Cortex of kidney (tissue), 1 donor: ENCODE results near the gene ZYX.
"Not testable (repeated sequence)": the region's sequence is repeated elsewhere in the genome, so short reads cannot be mapped to it uniquely, and the experiment has no call there.

ENCODE experiments used
- DNase-seq: peaks from one replicate; lab custom pipeline; 2025; lab: John Stamatoyannopoulos, UW

Gene ZYX

GRCh38 chr7:143397710-143398530, 16.8 kb downstream of the ZYX start:
- no peak for DNase-seq

- no peak for DNase-seq
These were observed 17.5 kb downstream of the ZYX start for GRCh38 chr7:143398616-143399015.

- DNase-seq: no peak
These were observed 18.0 kb downstream of the ZYX start for GRCh38 chr7:143399151-143399550.

GRCh38 chr7:143399642-143400041, 18.5 kb downstream of the ZYX start:
- no peak for DNase-seq

GRCh38 chr7:143401265-143401664, 20.1 kb downstream of the ZYX start:
- DNase-seq: no peak

- not testable (repeated sequence) for DNase-seq
These were observed 21.1 kb downstream of the ZYX start for GRCh38 chr7:143402233-143402632.

- DNase-seq: no peak
These were observed 24.2 kb downstream of the ZYX start for GRCh38 chr7:143405173-143406001.

- no peak for DNase-seq
These were observed 24.8 kb downstream of the ZYX start for GRCh38 chr7:143406002-143406357.

GRCh38 chr7:143407287-143408251, 26.4 kb downstream of the ZYX start:
- DNase-seq: no peak

GRCh38 chr7:143408252-143408685, 27.1 kb downstream of the ZYX start:
- DNase-seq: no peak

- no peak for DNase-seq
These were observed 27.8 kb downstream of the ZYX start, which contains the start of gene EPHA1 for GRCh38 chr7:143408686-143409561. Gene EPHA1, minus strand, starts transcription at chr7:143408856. Its CDS starts 51 bp downstream, at chr7:143408805.

GRCh38 chr7:143410521-143411004, 29.4 kb downstream of the ZYX start:
- no peak for DNase-seq

GRCh38 chr7:143411976-143412708, 31.0 kb downstream of the ZYX start:
- DNase-seq: no peak

- DNase-seq: no peak
These were observed 32.0 kb downstream of the ZYX start for GRCh38 chr7:143413123-143413522.

GRCh38 chr7:143415209-143415608, 34.1 kb downstream of the ZYX start:
- not testable (repeated sequence) for DNase-seq

- DNase-seq: no peak
These were observed 34.7 kb downstream of the ZYX start for GRCh38 chr7:143415742-143416397.

- no peak for DNase-seq
These were observed 35.5 kb downstream of the ZYX start for GRCh38 chr7:143416565-143417149.

- DNase-seq: no peak
These were observed 36.7 kb downstream of the ZYX start for GRCh38 chr7:143417734-143418383.
